ENCODE results near the gene EDDM13.
"Not testable (repeated sequence)": the region's sequence is repeated elsewhere in the genome, so short reads cannot be mapped to it uniquely, and the experiment has no call there.

EDDM13 gene

DNA sequence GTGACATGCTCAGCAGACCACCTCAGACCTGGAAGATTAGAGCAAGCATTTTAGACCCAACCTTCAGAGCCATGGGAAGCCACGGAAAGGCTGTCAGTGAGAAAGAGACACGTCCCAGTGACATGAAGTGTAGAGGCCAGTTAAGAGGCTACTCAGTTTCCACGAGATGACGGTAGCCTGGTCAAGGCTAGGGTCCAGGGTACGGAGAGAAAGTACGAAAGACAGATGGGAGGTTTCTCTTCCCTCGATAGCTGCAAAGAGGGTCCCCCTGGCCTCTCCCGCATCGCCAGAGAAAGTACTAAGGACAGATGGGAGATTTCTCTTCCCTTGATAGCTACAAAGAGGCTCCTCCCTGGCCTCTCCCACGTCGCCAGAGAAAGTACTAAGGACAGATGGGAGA lies 33.5 kb downstream of the EDDM13 start:
- no peak for DNase-seq (ENCODE audit: insufficient read length, low spot score)
- FAIRE-seq, result no peak
- TF ChIP-seq POLR2A (IDR thresholded peaks at IDR 0.05; ENCODE audit: low read depth, low read length), result no peak

DNA sequence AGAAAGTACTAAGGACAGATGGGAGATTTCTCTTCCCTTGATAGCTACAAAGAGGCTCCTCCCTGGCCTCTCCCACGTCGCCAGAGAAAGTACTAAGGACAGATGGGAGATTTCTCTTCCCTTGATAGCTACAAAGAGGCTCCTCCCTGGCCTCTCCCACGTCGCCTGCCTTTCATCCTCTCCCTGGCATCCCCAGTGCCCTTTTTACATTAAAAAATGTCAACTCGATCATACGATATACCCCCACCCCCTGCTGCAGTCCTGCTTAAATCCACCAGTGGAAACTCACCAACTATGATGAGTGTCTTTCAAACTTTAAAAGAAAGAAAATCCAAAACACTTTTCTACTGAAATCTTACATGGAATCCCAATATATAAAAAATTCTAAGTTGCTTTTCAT lies 34.5 kb downstream of the EDDM13 start:
- not testable (repeated sequence) for FAIRE-seq; DNase-seq (ENCODE audit: insufficient read length, low spot score)

DNA sequence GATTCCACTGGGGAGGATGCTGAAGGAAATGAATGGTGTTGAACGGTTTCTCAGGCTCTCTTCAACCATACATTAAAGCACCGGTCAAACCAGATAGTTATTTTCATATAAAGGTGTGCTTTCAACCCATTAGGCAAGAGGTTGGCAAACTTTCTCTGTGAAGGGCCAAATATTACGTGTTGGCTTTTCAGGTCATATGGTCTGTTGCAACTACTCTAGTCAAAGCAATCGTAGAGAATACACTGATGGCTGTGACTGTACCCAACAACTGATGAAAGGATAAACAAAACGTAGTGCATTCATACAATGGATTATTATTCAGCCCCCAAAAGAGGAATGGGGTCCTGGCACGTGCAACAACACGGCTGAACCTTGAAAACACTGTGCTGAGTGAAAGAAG lies 36.2 kb downstream of the EDDM13 start:
- DNase-seq (ENCODE audit: insufficient read length, low spot score) (no peak), FAIRE-seq (no peak)
- TF ChIP-seq POLR2A (IDR thresholded peaks at IDR 0.05; ENCODE audit: low read depth, low read length), result no peak

DNA sequence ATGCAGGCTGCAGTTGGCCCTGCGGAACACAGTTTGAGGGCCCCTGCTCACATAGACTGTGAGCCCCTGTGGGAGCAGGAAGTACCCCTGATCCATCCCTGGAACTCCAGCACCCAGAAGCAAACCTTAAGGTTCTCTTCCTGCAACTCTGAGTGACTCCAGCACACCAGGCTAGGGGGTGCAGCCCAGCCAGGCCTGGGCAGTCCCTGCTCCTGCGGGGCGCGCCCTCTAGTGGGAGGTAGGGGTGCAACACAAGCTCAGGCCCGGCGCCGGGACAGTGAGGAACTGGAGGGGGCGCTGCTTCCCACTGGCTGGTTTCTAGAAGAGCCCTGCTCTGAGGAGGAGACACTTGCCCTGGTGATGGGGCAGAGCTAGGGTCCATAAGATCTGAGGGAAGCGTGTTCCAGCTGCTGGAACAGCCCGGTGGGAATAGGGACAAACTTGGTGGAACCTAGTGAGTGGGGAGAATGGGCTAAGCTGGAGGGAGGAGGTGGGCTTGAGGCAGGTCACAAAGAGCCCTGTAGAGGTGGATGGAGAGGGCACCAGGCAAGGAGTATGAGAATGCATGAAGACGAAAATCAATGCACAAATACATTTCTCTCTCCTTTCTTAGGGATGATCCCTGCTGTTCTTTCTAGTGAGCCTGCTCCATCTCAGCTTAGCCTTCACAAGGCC lies 37.1 kb downstream of the EDDM13 start:
- peak; percentile 84 for DNase-seq (ENCODE audit: insufficient read length, low spot score)
- TF ChIP-seq POLR2A (IDR thresholded peaks at IDR 0.05; ENCODE audit: low read depth, low read length), result no peak
- FAIRE-seq, result no peak

DNA sequence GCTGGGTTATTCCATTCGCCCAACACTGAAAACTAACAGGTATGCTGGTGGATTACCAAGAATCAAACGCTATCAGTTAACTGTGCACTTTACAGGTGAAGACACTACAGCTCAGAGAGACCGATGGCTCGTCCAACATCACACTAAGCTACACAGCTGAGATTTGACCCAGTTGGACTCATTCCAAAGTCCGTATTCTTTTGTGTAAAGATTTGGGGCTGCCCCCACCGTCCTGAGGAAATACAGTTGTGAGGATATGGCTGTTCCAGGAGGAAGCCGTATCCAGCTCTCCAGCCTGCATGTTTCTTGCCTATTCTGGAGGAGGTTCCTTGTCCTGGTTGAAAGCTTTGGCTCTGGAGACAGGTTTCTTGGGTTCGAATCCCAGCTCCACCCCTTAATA lies 37.9 kb downstream of the EDDM13 start:
- no peak for FAIRE-seq
- TF ChIP-seq POLR2A (IDR thresholded peaks at IDR 0.05; ENCODE audit: low read depth, low read length), result no peak
- DNase-seq (ENCODE audit: insufficient read length, low spot score), result no peak

DNA sequence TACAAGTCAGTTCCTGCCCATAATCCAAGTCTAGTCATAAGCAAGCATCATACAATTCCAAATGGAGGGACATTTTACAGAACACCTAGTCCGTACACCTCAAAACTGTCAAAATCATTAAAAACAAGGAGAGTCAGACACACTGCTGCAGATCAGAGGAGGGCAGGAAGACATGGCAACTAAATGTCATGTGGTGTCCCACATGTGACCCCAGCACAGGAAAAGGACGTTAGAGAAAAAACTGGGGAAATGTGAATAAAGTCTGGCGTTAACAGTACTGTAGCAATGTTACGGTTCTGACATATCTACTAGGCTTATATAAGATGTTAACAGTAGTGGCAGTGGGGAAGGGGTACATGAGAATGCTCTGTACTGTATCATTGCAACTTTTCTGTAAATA lies 39.8 kb downstream of the EDDM13 start:
- DNase-seq (ENCODE audit: insufficient read length, low spot score), result no peak
- no peak for FAIRE-seq
- TF ChIP-seq POLR2A (IDR thresholded peaks at IDR 0.05; ENCODE audit: low read depth, low read length), result no peak

DNA sequence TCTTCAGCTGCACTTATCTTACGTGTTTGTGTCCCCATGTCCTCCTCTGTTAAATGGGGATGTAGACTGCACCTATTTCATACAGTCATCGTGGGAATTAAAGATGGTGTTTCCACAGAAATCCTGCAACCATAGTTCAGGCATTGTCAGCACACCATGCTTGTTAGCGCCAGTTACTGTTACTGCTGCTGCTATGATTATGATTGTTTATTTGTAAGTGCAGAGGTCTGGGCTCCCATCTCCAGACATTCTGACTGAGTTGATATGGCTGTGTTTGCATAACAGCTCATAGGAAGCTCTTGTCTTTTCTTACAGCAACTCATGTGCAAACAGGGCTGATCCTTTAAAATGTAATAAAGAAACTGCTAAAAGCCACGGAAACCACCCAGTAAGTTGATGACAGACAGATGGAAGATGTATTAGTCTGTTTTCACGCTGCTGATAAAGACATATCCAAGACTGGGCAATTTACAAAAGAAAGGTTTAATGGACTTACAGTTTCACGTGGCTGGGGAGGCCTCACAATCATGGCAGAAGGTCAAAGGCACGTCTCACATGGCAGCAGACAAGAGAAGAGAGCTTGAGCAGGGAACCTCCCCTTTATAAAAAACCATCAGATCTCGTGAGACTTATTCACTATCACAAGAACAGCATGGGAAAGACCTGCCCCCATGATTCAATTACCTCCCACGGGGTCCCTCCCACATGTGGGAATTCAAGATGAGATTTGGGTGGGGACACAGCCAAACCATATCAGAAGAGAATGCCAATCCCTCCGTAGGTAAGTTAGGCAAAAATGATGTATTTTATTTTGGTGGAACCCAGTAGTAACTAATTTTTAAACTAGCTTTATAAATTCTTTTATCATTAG lies 40.5 kb downstream of the EDDM13 start:
- no peak for DNase-seq (ENCODE audit: insufficient read length, low spot score)
- TF ChIP-seq POLR2A (IDR thresholded peaks at IDR 0.05; ENCODE audit: low read depth, low read length), result no peak
- FAIRE-seq, result no peak

DNA sequence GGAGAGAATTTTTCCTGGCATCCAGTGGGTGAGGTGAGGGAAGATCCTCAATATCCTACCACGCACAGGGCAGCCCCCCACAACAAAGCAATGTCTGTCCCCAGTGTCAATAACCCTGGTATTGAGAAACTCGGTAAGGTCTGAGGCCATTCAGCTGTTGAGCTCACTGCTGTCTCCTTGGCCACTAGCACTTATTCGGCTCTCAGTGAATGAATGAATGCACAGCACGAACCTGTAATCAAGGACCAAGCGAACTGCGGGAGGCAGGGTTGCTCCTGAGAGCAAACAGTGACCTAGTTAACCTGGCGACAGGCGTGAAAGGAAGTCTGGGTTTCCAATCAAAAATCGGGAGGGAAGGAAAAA lies 41.5 kb downstream of the EDDM13 start:
- DNase-seq (ENCODE audit: insufficient read length, low spot score), result peak; percentile 28
- no peak for TF ChIP-seq POLR2A (IDR thresholded peaks at IDR 0.05; ENCODE audit: low read depth, low read length)
- no peak for FAIRE-seq

DNA sequence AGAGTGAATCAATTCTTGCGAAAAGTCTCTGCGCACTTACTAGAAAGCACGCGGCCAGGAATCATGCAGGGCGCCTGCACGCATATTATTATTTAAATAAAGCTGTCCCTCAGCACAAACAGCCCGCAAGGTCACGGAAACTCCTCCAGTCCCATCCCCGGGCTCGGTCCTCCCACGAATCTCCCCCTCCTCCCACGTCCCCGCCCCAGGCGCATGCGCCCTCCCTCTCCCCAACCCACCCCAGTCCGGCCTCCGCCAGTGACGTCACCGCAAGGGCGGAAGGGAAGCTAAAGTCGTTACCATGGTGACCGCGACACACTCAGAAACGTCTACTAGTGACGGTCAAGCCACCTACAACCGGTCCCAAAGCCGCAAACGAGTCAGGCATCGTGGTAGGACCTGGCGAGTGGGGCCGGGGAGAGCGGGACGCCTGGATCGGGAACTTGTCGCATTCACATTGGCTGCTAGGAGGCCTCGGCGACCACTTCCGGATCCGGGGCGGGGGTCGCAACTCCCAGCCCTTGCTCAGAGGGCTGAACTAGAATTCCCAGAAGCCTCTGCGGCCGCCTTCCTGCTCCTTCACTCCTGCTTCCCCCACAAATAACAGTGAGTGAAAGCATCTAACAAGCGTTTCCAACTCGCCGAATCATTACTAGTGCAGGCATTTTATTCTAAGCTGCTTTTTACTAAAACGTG lies 42.0 kb downstream of the EDDM13 start, which contains the start of gene ZSCAN5A:
ZSCAN5A (minus strand) TSS at position 459 of the 696 bp plus-strand sequence. CDS start 89,793 bp downstream, outside the sequence.
- TF ChIP-seq POLR2A (IDR thresholded peaks at IDR 0.05; ENCODE audit: low read depth, low read length), result peak; percentile 76
- FAIRE-seq (no peak), DNase-seq (ENCODE audit: insufficient read length, low spot score) (peak; percentile 97)

DNA sequence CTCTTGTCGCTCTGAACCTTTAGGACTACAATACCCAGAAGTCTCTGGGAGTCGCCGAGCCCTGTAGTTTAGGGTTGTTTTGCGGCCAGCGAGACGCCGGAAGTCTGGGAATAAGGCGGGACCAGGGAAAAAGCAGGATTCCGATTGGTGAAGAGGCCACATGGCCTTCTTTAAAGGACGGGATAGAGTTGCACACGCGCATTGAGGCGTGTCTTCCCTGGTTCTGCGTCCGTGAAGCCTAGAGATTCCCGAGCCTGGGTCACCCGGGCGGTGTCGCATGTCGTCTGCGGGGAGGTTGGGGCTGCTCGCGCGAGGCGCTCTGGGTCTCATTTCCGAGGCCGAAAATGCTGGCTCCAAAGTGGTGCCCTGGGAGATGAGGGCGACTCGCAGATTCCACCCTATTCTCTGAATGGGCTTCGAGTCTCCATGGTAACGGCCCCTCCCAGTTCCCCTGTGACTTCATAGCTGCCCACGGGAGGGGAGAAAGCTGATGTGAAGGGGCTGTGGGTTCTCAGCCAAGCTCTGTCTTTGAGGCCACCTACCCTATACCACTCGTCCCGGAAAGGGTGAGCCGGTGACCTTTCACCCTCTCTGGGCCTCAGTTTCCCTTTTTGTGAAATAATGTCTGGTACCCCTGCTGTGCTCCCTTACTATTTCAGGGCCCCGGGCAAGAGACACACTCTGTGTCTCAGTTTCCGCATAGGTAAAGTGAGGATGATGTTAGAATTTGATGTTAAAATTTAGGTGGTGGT lies 42.7 kb downstream of the EDDM13 start:
- peak; percentile 41 for FAIRE-seq
- DNase-seq (ENCODE audit: insufficient read length, low spot score), result peak; percentile 98
- peak; percentile 80 for TF ChIP-seq POLR2A (IDR thresholded peaks at IDR 0.05; ENCODE audit: low read depth, low read length)

DNA sequence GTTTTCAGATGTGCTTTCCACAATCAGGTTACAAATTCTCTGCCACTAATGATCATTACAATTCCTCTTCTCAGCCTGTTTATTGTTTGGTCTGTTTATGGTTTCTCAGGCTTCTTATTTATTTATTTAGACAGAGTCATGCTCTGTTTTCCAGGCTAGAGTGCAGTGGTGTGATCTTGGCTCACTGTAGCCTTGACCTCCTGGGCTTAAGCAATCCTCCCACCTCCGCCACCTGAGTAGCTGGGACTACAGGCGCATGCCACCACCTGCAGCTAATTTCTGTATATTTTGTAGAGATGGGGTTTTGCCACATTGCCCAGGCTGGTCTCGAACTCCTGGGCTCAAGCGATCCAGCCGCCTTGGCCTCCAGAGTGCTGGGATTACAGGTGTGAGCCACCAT lies 44.2 kb downstream of the EDDM13 start:
- DNase-seq (ENCODE audit: insufficient read length, low spot score) (no peak), FAIRE-seq (no peak)
- TF ChIP-seq POLR2A (IDR thresholded peaks at IDR 0.05; ENCODE audit: low read depth, low read length), result no peak

DNA sequence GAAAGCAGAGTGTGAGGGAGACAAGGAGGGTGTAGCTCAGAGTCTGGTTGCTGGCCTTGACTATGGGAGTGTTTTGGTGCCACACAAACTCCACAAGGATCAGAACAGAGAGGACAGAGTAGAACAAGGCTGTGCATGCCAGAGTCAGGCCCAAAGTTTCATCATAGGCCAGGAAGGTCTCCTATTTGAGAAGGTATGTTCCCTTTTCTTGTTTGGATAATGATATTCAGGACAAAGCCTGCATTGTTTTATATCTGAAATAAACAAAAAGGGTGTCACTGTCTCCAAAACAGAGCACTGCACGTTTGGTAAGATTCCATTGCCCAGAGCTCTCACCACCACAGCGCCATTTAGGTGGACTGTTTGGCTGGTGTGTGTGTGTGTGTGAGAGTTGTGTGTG lies 45.2 kb downstream of the EDDM13 start:
- TF ChIP-seq POLR2A (IDR thresholded peaks at IDR 0.05; ENCODE audit: low read depth, low read length), result no peak
- no peak for FAIRE-seq
- DNase-seq (ENCODE audit: insufficient read length, low spot score), result no peak

DNA sequence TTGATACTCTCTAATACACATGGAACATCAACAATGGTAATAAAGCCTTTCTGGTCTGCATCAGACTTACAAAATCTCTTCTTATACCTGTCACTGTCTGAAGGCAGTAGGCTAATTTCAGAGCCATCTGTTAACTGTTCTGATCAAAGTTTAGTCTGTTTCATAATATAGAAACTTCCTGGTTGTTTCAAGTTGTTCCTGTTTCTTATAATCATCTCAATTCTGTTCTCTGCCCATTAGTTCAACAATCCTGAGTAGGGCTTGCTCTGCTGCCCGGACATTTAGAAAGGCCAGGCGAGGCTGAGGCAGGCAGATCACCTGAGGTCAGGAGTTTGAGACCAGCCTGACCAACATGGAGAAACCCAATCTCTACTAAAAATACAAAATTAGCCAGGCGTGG lies 47.4 kb downstream of the EDDM13 start:
- DNase-seq (ENCODE audit: insufficient read length, low spot score), result no peak
- no peak for FAIRE-seq
- TF ChIP-seq POLR2A (IDR thresholded peaks at IDR 0.05; ENCODE audit: low read depth, low read length), result no peak
